Sigmoid colon (tissue), 4 donors: ENCODE measurements around the gene SFMBT1.

Experiments
- EP300 ChIP-seq, 4 donors: sonication (generic); formaldehyde crosslinking; IDR thresholded peaks; one replicate each; pipeline ENCODE4 v1.6.1; 2017; ENCODE audit warnings: antibody characterized with exemption in 4 of 4
- POLR2A ChIP-seq, 2 donors: fragments of 450-650 bp; IDR thresholded peaks; one replicate each; pipeline ENCODE4 v1.6.1; 2016; ENCODE audit warnings: antibody characterized with exemption in 2 of 2, mild to moderate bottlenecking in 2 of 2, moderate library complexity in 2 of 2
- POLR2AphosphoS5 ChIP-seq, 4 donors: sonication (generic); formaldehyde crosslinking; IDR thresholded peaks; one replicate each; pipeline ENCODE4 v1.6.1; 2017; ENCODE audit warnings: antibody characterized with exemption in 4 of 4

DNA sequence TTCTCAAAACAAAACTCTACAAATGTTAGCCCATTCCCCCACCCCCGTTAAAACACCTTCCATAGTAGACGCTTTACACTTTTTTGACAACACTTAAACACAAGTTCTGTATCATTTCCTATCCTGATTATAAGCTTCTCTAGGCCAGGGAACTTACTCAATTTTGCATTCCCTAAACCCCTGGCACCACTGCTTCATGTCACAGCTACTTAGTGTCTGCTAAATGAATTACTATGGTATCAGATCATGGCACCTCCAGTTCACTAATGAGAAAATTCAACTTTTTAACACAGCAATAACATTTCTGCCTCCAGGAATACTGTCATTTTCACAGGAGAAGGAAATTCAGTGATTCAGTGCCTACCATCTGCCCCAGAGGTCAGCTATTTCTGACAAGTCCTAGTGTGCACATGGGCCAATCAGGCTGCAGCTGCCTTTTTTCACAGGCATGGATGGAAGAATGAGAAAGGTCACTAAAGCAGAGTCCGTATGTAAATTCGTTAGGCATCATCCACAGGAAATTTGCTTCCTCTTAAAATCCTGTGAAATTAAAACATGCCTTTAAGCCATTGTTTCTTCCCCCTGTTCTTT, 18.5 kb downstream of the SFMBT1 start:
- TF ChIP-seq POLR2AphosphoS5 (IDR thresholded peaks at IDR 0.05): no peak
- no peak for TF ChIP-seq EP300 (IDR thresholded peaks at IDR 0.05)
- TF ChIP-seq POLR2A (IDR thresholded peaks at IDR 0.05): no peak
